Neural crest cell (in vitro differentiated cells): Measurements from ENCODE around the gene TSHR. TPM values are rescaled to one million over a fixed set of nuclear protein-coding genes. Genes with fewer than 3 reads are reported as not detected.

Experiments
- DNase-seq: peaks from one replicate; pipeline ENCODE4 v3.0.0; 2021; ENCODE audit warnings: low read depth, mixed read lengths, low spot score
- H3K27ac Mint-ChIP-seq: one replicate; pipeline ENCODE4 v1.8.0; 2021; ENCODE audit warnings: mild to moderate bottlenecking, mixed read lengths; ENCODE audit not compliant: unreplicated experiment
- H3K27me3 Mint-ChIP-seq: 2 replicates; pipeline ENCODE4 v1.8.0; 2021; ENCODE audit warnings: low read depth, mild to moderate bottlenecking, mixed read lengths
- H3K36me3 Mint-ChIP-seq: 2 replicates; pipeline ENCODE4 v1.8.0; 2021; ENCODE audit warnings: low read depth, mild to moderate bottlenecking, mixed read lengths
- H3K4me1 Mint-ChIP-seq: 2 replicates; pipeline ENCODE4 v1.8.0; 2021; ENCODE audit warnings: mixed read lengths
- H3K4me3 Mint-ChIP-seq: one replicate; pipeline ENCODE4 v1.8.0; 2021; ENCODE audit warnings: mild to moderate bottlenecking, mixed read lengths
- H3K9me3 Mint-ChIP-seq: 2 replicates; pipeline ENCODE4 v1.8.0; 2021; ENCODE audit warnings: mixed read lengths
- total RNA-seq: library from RNA; stranded (reverse); gene quantifications from 2 replicates; pipeline ENCODE4 v1.2.1, GENCODE V29; 2021
- TF ChIP-seq, protein P1 (sequence below): fragments of 200-600 bp; sonication (generic); conservative IDR thresholded peaks from 2 replicates; pipeline ENCODE4 v1.5.0; 2021; ENCODE audit warnings: antibody characterized with exemption, mild to moderate bottlenecking

TSHR gene
- total RNA-seq, 1 donor from 2014 or later = not detected

DNA sequence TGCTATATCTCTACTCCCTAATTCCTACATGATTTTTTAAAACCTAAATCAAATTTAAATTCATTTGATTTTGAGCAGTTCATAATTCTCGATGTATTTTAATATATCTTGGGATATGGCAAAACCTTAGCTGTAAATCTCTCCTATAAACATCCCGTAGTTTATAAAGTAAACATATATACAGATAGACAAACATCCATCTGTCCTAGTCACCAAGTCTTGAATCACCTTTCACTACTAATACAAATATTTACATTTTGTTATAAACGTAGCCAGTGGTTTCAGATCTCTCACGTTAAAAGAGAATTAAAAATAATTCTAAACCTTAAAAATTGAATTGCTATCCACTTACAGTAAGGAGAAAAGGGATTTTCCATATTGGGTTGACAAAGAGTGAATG lies 107.0 kb downstream of the TSHR start:
- no peaks in the 10 kb centered on the region for H3K36me3 Mint-ChIP-seq
- H3K4me3 Mint-ChIP-seq = no peak overlapping the region
- no peaks in the 10 kb centered on the region for H3K4me1 Mint-ChIP-seq
- no peak overlapping the region for H3K27ac Mint-ChIP-seq
- H3K27me3 Mint-ChIP-seq = no peaks in the 10 kb centered on the region
- no peaks in the 10 kb centered on the region for H3K9me3 Mint-ChIP-seq
- DNase-seq = no peak
- TF ChIP-seq, protein P1, sequence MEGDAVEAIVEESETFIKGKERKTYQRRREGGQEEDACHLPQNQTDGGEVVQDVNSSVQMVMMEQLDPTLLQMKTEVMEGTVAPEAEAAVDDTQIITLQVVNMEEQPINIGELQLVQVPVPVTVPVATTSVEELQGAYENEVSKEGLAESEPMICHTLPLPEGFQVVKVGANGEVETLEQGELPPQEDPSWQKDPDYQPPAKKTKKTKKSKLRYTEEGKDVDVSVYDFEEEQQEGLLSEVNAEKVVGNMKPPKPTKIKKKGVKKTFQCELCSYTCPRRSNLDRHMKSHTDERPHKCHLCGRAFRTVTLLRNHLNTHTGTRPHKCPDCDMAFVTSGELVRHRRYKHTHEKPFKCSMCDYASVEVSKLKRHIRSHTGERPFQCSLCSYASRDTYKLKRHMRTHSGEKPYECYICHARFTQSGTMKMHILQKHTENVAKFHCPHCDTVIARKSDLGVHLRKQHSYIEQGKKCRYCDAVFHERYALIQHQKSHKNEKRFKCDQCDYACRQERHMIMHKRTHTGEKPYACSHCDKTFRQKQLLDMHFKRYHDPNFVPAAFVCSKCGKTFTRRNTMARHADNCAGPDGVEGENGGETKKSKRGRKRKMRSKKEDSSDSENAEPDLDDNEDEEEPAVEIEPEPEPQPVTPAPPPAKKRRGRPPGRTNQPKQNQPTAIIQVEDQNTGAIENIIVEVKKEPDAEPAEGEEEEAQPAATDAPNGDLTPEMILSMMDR = no peak

- H3K27ac Mint-ChIP-seq = no peak overlapping the region
- H3K4me1 Mint-ChIP-seq = no peaks in the 10 kb centered on the region
- H3K27me3 Mint-ChIP-seq = no peaks in the 10 kb centered on the region
- H3K9me3 Mint-ChIP-seq = no peaks in the 10 kb centered on the region
- no peak for DNase-seq
- H3K36me3 Mint-ChIP-seq = no peaks in the 10 kb centered on the region
- TF ChIP-seq, protein P1 = peak; percentile 48
- H3K4me3 Mint-ChIP-seq = no peak overlapping the region
Measured at GRCh38 chr14:81062816-81063215, 107.4 kb downstream of the TSHR start.

GRCh38 chr14:81066672-81067071 lies 111.3 kb downstream of the TSHR start:
- no peaks in the 10 kb centered on the region for H3K27me3 Mint-ChIP-seq
- H3K4me1 Mint-ChIP-seq = no peaks in the 10 kb centered on the region
- DNase-seq = no peak
- peaks cover 10% of the 10 kb centered on the region for H3K9me3 Mint-ChIP-seq
- no peak overlapping the region for H3K4me3 Mint-ChIP-seq
- peaks cover 2% of the 10 kb centered on the region for H3K36me3 Mint-ChIP-seq
- TF ChIP-seq, protein P1 = no peak
- H3K27ac Mint-ChIP-seq = no peak overlapping the region

GRCh38 chr14:81067156-81067555 lies 111.7 kb downstream of the TSHR start:
- TF ChIP-seq, protein P1 = no peak
- peaks cover 2% of the 10 kb centered on the region for H3K36me3 Mint-ChIP-seq
- H3K4me3 Mint-ChIP-seq = no peak overlapping the region
- no peaks in the 10 kb centered on the region for H3K4me1 Mint-ChIP-seq
- no peak overlapping the region for H3K27ac Mint-ChIP-seq
- peaks cover 10% of the 10 kb centered on the region for H3K9me3 Mint-ChIP-seq
- DNase-seq = no peak
- H3K27me3 Mint-ChIP-seq = no peaks in the 10 kb centered on the region

- Mint-ChIP-seq H3K27me3 (no peaks in the 10 kb centered on the region), H3K9me3 (peaks cover 10% of the 10 kb centered on the region), H3K4me3 (no peak overlapping the region), H3K27ac (no peak overlapping the region), H3K4me1 (no peaks in the 10 kb centered on the region), H3K36me3 (peaks cover 2% of the 10 kb centered on the region)
- TF ChIP-seq, protein P1 = no peak
- no peak for DNase-seq
Measured at GRCh38 chr14:81068176-81068782, 112.9 kb downstream of the TSHR start.
